CD8-positive, alpha-beta memory T cell (primary cell): ENCODE results near the gene LIN54. TPM values are rescaled to one million over a fixed set of nuclear protein-coding genes. Genes with fewer than 3 reads are reported as not detected.
"Not testable (repeated sequence)": the region's sequence is repeated elsewhere in the genome, so short reads cannot be mapped to it uniquely, and the experiment has no call there.

Source experiments
- CTCF ChIA-PET: fragments of 350-600 bp; sonication (Branson Sonifier 250); formaldehyde crosslinking; loops from one replicate; lab custom pipeline; 2021; ENCODE audit warnings: antibody characterized with exemption; lab: Charles Lee
- POLR2A ChIA-PET: fragments of 350-600 bp; sonication (Branson Sonifier 250); formaldehyde crosslinking; loops from one replicate; lab custom pipeline; 2021; ENCODE audit warnings: antibody characterized with exemption; lab: Charles Lee
- DNase-seq, 5 donors: peaks; one replicate each; pipeline versions ENCODE4 v3.0.0 to v3.0.0-alpha.2; 2020 to 2022; ENCODE audit warnings: mixed read lengths in 1 of 5
- H3K27ac ChIP-seq: one replicate; pipeline ENCODE4 v1.7.0; 2013; ENCODE audit warnings: low read depth, mild to moderate bottlenecking, low read length, moderate library complexity
- H3K27me3 ChIP-seq: 2 replicates; pipeline ENCODE4 v1.7.0; 2013; ENCODE audit warnings: low read length, mild to moderate bottlenecking; ENCODE audit not compliant: insufficient read depth, poor library complexity, severe bottlenecking
- H3K36me3 ChIP-seq: 2 replicates; pipeline ENCODE4 v1.7.0; 2013; ENCODE audit warnings: mild to moderate bottlenecking, low read length, moderate library complexity; ENCODE audit not compliant: insufficient read depth
- H3K4me1 ChIP-seq: 2 replicates; pipeline ENCODE4 v1.7.0; 2013; ENCODE audit warnings: mild to moderate bottlenecking, low read length, moderate library complexity; ENCODE audit not compliant: insufficient read depth
- H3K4me3 ChIP-seq: 2 replicates; pipeline ENCODE4 v1.7.0; 2013; ENCODE audit warnings: mild to moderate bottlenecking, low read length
- H3K9me3 ChIP-seq: 2 replicates; pipeline ENCODE4 v1.7.0; 2013; ENCODE audit warnings: mild to moderate bottlenecking, low read length
- H3K27ac Mint-ChIP-seq, 8 donors: one replicate each; pipeline ENCODE4 v1.8.0; 2020 to 2021; ENCODE audit warnings: mixed read lengths in 8 of 8, mild to moderate bottlenecking in 6 of 8, inconsistent platforms in 3 of 8, moderate library complexity in 3 of 8
- H3K27me3 Mint-ChIP-seq, 2 donors: one replicate each; pipeline ENCODE4 v1.8.0; 2020 to 2021; ENCODE audit warnings: mixed read lengths in 2 of 2, mild to moderate bottlenecking in 1 of 2, moderate library complexity in 1 of 2
- H3K36me3 Mint-ChIP-seq, 3 donors: one replicate each; pipeline ENCODE4 v1.8.0; 2020 to 2021; ENCODE audit warnings: mixed read lengths in 3 of 3, inconsistent platforms in 1 of 3, mild to moderate bottlenecking in 1 of 3
- H3K4me1 Mint-ChIP-seq, 3 donors: one replicate each; pipeline ENCODE4 v1.8.0; 2020 to 2021; ENCODE audit warnings: mixed read lengths in 3 of 3, inconsistent platforms in 1 of 3, mild to moderate bottlenecking in 1 of 3
- H3K4me3 Mint-ChIP-seq, 7 donors: one replicate each; pipeline ENCODE4 v1.8.0; 2020 to 2021; ENCODE audit warnings: mixed read lengths in 7 of 7, mild to moderate bottlenecking in 6 of 7, moderate library complexity in 4 of 7, inconsistent platforms in 2 of 7
- H3K9me3 Mint-ChIP-seq, 5 donors: one replicate each; pipeline ENCODE4 v1.8.0; 2020 to 2022; ENCODE audit warnings: mixed read lengths in 5 of 5, mild to moderate bottlenecking in 3 of 5, moderate library complexity in 2 of 5, inconsistent platforms in 1 of 5
- polyA plus RNA-seq: library from polyadenylated mRNA; unstranded; fragments of 300-500 nt; fragmentation: Illumina TruSeq; gene quantifications from one replicate; pipeline ENCODE4 v1.2.3, GENCODE V29; 2021
- total RNA-seq, 2 experiments: library from RNA; stranded (reverse); gene quantifications; one replicate each; pipeline ENCODE4 v1.2.3, GENCODE V29; 2021

The LIN54 gene
- total and polyA plus RNA-seq, 3 experiments from 2014 or later, result 9.2 to 23.0 (median 22.1) TPM

- Mint-ChIP-seq H3K9me3 (no peaks in the 10 kb centered on the region), H3K27me3 (no peaks in the 10 kb centered on the region), H3K27ac (peak overlapping the region; percentile 63 to 99 (median 96)), H3K36me3 (peaks cover 0 to 15% (median 0%) of the 10 kb centered on the region in 3 donors), H3K4me1 (peaks cover 57 to 61% (median 58%) of the 10 kb centered on the region in 3 donors), H3K4me3 (peak overlapping the region; percentile 91 to 99 (median 96))
- Histone ChIP-seq H3K27ac (peak overlapping the region; percentile 68), H3K9me3 (no peaks in the 10 kb centered on the region), H3K27me3 (no peaks in the 10 kb centered on the region), H3K4me1 (peaks cover 43% of the 10 kb centered on the region), H3K36me3 (no peaks in the 10 kb centered on the region), H3K4me3 (peak overlapping the region; percentile 58)
- CTCF ChIA-PET, result interaction anchor here (1.9 to 3.5 kb wide), 3 partner anchors 23 to 160 kb away, joined by 5 to 25 read pairs (median 10); partner anchors contain the start of genes COPS4 and THAP9
- POLR2A ChIA-PET, result interaction anchor here (0.7 to 4.6 kb wide), 6 partner anchors 22 to 582 kb away, joined by 4 to 46 read pairs (median 6); partner anchors contain the start of genes COPS4, HNRNPDL and THAP9
- no peak for DNase-seq
These were observed 1.1 kb upstream of the LIN54 start for GRCh38 chr4:83011689-83012199.

GRCh38 chr4:83010111-83010521, 507 bp downstream of the LIN54 start:
- Mint-ChIP-seq H3K27ac (peak overlapping the region; percentile 96 to 100 (median 98)), H3K4me1 (peaks cover 65 to 72% (median 72%) of the 10 kb centered on the region in 3 donors), H3K27me3 (no peaks in the 10 kb centered on the region), H3K36me3 (peaks cover 0 to 18% (median 1%) of the 10 kb centered on the region in 3 donors), H3K4me3 (peak overlapping the region; percentile 91 to 99 (median 96)), H3K9me3 (no peaks in the 10 kb centered on the region)
- H3K9me3 ChIP-seq, result no peaks in the 10 kb centered on the region
- no peaks in the 10 kb centered on the region for H3K36me3 ChIP-seq
- H3K4me1 ChIP-seq, result peaks cover 43% of the 10 kb centered on the region
- peak overlapping the region; percentile 97 for H3K27ac ChIP-seq
- H3K4me3 ChIP-seq, result peak overlapping the region; percentile 87
- ChIA-PET POLR2A (interaction anchor here (0.7 to 4.6 kb wide), 4 partner anchors 20 to 207 kb away, joined by 4 to 46 read pairs (median 4); partner anchors contain the start of gene COPS4), CTCF (interaction anchor here (0.6 to 3.5 kb wide), 3 partner anchors 16 to 111 kb away, joined by 3 to 25 read pairs (median 10); partner anchors contain the start of genes COPS4 and THAP9)
- peak in 1 of 5 donors; percentile 17 for DNase-seq
- no peaks in the 10 kb centered on the region for H3K27me3 ChIP-seq

GRCh38 chr4:83009529-83009928, 1.1 kb downstream of the LIN54 start:
- H3K27me3 Mint-ChIP-seq, result no peaks in the 10 kb centered on the region
- ChIA-PET CTCF (interaction anchor here (0.6 kb wide), 1 partner anchor 16 kb away, joined by 3 read pairs; no protein-coding TSS in a partner anchor), POLR2A (interaction anchor here (0.6 to 4.6 kb wide), 2 partner anchors 20 to 26 kb away, joined by 3 to 46 read pairs; partner anchors contain the start of gene COPS4)
- Histone ChIP-seq H3K4me3 (peak overlapping the region; percentile 87), H3K27ac (peak overlapping the region; percentile 97), H3K27me3 (no peaks in the 10 kb centered on the region), H3K4me1 (peaks cover 43% of the 10 kb centered on the region), H3K9me3 (no peaks in the 10 kb centered on the region), H3K36me3 (no peaks in the 10 kb centered on the region)
- peak overlapping the region; percentile 91 to 99 (median 96) for H3K4me3 Mint-ChIP-seq
- H3K27ac Mint-ChIP-seq, result peak overlapping the region; percentile 96 to 100 (median 98)
- H3K4me1 Mint-ChIP-seq, result peaks cover 65 to 73% (median 72%) of the 10 kb centered on the region in 3 donors
- H3K36me3 Mint-ChIP-seq, result peaks cover 0 to 18% (median 1%) of the 10 kb centered on the region in 3 donors
- H3K9me3 Mint-ChIP-seq, result no peaks in the 10 kb centered on the region
- DNase-seq, result no peak

GRCh38 chr4:83003044-83003791, 7.4 kb downstream of the LIN54 start:
- H3K27ac ChIP-seq, H3K4me3 ChIP-seq, H3K9me3 ChIP-seq, H3K27ac Mint-ChIP-seq, H3K4me1 ChIP-seq, POLR2A ChIA-PET, DNase-seq, H3K27me3 ChIP-seq, H3K27me3 Mint-ChIP-seq, H3K36me3 ChIP-seq, H3K4me3 Mint-ChIP-seq, H3K9me3 Mint-ChIP-seq: not testable (repeated sequence)
- peaks cover 0 to 21% (median 5%) of the 10 kb centered on the region in 3 donors for H3K36me3 Mint-ChIP-seq
- peaks cover 32 to 58% (median 52%) of the 10 kb centered on the region in 3 donors for H3K4me1 Mint-ChIP-seq
- CTCF ChIA-PET, result interaction anchor here (1.6 kb wide), 1 partner anchor 129 kb away, joined by 4 read pairs; no protein-coding TSS in a partner anchor

- peak overlapping the region in 2 of 8 donors; percentile 9 to 11 for H3K27ac Mint-ChIP-seq
- no peaks in the 10 kb centered on the region for H3K27me3 Mint-ChIP-seq
- no peaks in the 10 kb centered on the region for H3K4me1 ChIP-seq
- H3K9me3 Mint-ChIP-seq, result no peaks in the 10 kb centered on the region
- H3K4me3 Mint-ChIP-seq, result no peak overlapping the region
- H3K27ac ChIP-seq, result no peak overlapping the region
- no peaks in the 10 kb centered on the region for H3K27me3 ChIP-seq
- H3K4me1 Mint-ChIP-seq, result peaks cover 25 to 55% (median 46%) of the 10 kb centered on the region in 3 donors
- no peaks in the 10 kb centered on the region for H3K36me3 ChIP-seq
- H3K4me3 ChIP-seq, result no peak overlapping the region
- POLR2A ChIA-PET, result no interaction called here
- no peak for DNase-seq
- no peaks in the 10 kb centered on the region for H3K9me3 ChIP-seq
- peaks cover 0 to 22% (median 5%) of the 10 kb centered on the region in 3 donors for H3K36me3 Mint-ChIP-seq
- CTCF ChIA-PET, result no interaction called here
These were observed 8.3 kb downstream of the LIN54 start for GRCh38 chr4:83002329-83002728.

GRCh38 chr4:82998898-82999297, 11.7 kb downstream of the LIN54 start:
- peaks cover 16 to 43% (median 37%) of the 10 kb centered on the region in 3 donors for H3K4me1 Mint-ChIP-seq
- H3K9me3 Mint-ChIP-seq, result no peaks in the 10 kb centered on the region
- POLR2A ChIA-PET, result interaction anchor here (0.6 kb wide), 1 partner anchor 36 kb away, joined by 3 read pairs; the partner anchor contains the start of gene COPS4
- peak overlapping the region in 2 of 8 donors; percentile 7 to 50 for H3K27ac Mint-ChIP-seq
- no peak overlapping the region for H3K4me3 Mint-ChIP-seq
- H3K36me3 Mint-ChIP-seq, result peaks cover 0 to 25% (median 7%) of the 10 kb centered on the region in 3 donors
- DNase-seq, result no peak
- no peaks in the 10 kb centered on the region for H3K36me3 ChIP-seq
- H3K9me3 ChIP-seq, result no peaks in the 10 kb centered on the region
- H3K27me3 Mint-ChIP-seq, result no peaks in the 10 kb centered on the region
- H3K27me3 ChIP-seq, result no peaks in the 10 kb centered on the region
- CTCF ChIA-PET, result interaction anchor here (0.8 kb wide), 1 partner anchor 9 kb away, joined by 3 read pairs; no protein-coding TSS in a partner anchor
- no peaks in the 10 kb centered on the region for H3K4me1 ChIP-seq
- no peak overlapping the region for H3K4me3 ChIP-seq
- H3K27ac ChIP-seq, result no peak overlapping the region

GRCh38 chr4:82994834-82995233, 15.8 kb downstream of the LIN54 start:
- H3K4me1 Mint-ChIP-seq, result peaks cover 20 to 37% (median 29%) of the 10 kb centered on the region in 3 donors
- CTCF ChIA-PET, result no interaction called here
- H3K4me1 ChIP-seq, result peaks cover 4% of the 10 kb centered on the region
- no peaks in the 10 kb centered on the region for H3K27me3 Mint-ChIP-seq
- H3K4me3 ChIP-seq, result no peak overlapping the region
- H3K4me3 Mint-ChIP-seq, result no peak overlapping the region
- H3K27ac ChIP-seq, result no peak overlapping the region
- peaks cover 0 to 14% (median 5%) of the 10 kb centered on the region in 3 donors for H3K36me3 Mint-ChIP-seq
- no peaks in the 10 kb centered on the region for H3K9me3 Mint-ChIP-seq
- H3K9me3 ChIP-seq, result no peaks in the 10 kb centered on the region
- no peaks in the 10 kb centered on the region for H3K27me3 ChIP-seq
- H3K27ac Mint-ChIP-seq, result peak overlapping the region in 1 of 8 donors; percentile 56
- DNase-seq, result no peak
- H3K36me3 ChIP-seq, result no peaks in the 10 kb centered on the region
- POLR2A ChIA-PET, result interaction anchor here (0.7 kb wide), 1 partner anchor 540 kb away, joined by 5 read pairs; no protein-coding TSS in a partner anchor
